Suprapubic skin (tissue), 4 donors: ENCODE measurements around the gene TENM3.

ENCODE experiments used
- CTCF ChIP-seq, 2 donors: fragments of 200-600 bp in 1 of 2; fragments of 450-650 bp in 1 of 2; sonication (generic) in 1 of 2; IDR thresholded peaks; one replicate each; pipeline ENCODE4 v1.5.1; 2016 to 2019; ENCODE audit warnings: antibody characterized with exemption in 2 of 2, mild to moderate bottlenecking in 1 of 2, moderate library complexity in 1 of 2
- POLR2A ChIP-seq, 2 donors: fragments of 450-650 bp; IDR thresholded peaks; one replicate each; pipeline ENCODE4 v1.6.1; 2017; ENCODE audit warnings: antibody characterized with exemption in 2 of 2, mild to moderate bottlenecking in 2 of 2, moderate library complexity in 2 of 2
- POLR2AphosphoS5 ChIP-seq, 3 donors: sonication (generic); formaldehyde crosslinking; IDR thresholded peaks; one replicate each; pipeline ENCODE4 v1.6.1; 2017; ENCODE audit warnings: antibody characterized with exemption in 3 of 3

- no peak for TF ChIP-seq CTCF (IDR thresholded peaks at IDR 0.05)
- TF ChIP-seq POLR2AphosphoS5 (IDR thresholded peaks at IDR 0.05) = no peak
- TF ChIP-seq POLR2A (IDR thresholded peaks at IDR 0.05) = no peak
Observed at GRCh38 chr4:182465114-182465513, 221.9 kb downstream of the TENM3 start.
